Stimulated activated effector memory CD8-positive, alpha-beta T cell treated with anti-CD3 and anti-CD28 coated beads, Interleukin-12 subunit alpha, Interleukin-12 subunit beta, amount 100 ng/mL, for 72 hours (primary cell): ENCODE measurements around the gene NTRK2.

Experiments used
- ATAC-seq: fragments of 150-1000 bp; cut with Tn5 transposase; 2 replicates; pipeline ENCODE4 v1.10.0; 2021
- DNase-seq, 2 donors: peaks; one replicate each; pipeline ENCODE4 v3.0.0; 2021 to 2022; ENCODE audit warnings: low spot score in 2 of 2
- H3K27ac Mint-ChIP-seq: one replicate; pipeline ENCODE4 v1.8.0; 2022; ENCODE audit warnings: mild to moderate bottlenecking, mixed read lengths
- H3K36me3 Mint-ChIP-seq: one replicate; pipeline ENCODE4 v1.8.0; 2022; ENCODE audit warnings: mild to moderate bottlenecking, mixed read lengths
- H3K4me1 Mint-ChIP-seq: one replicate; pipeline ENCODE4 v1.8.0; 2022; ENCODE audit warnings: mixed read lengths
- H3K4me3 Mint-ChIP-seq: one replicate; pipeline ENCODE4 v1.8.0; 2022; ENCODE audit warnings: mild to moderate bottlenecking, mixed read lengths
- H3K9me3 Mint-ChIP-seq: one replicate; pipeline ENCODE4 v1.8.0; 2022; ENCODE audit warnings: mixed read lengths

The NTRK2 gene

DNA sequence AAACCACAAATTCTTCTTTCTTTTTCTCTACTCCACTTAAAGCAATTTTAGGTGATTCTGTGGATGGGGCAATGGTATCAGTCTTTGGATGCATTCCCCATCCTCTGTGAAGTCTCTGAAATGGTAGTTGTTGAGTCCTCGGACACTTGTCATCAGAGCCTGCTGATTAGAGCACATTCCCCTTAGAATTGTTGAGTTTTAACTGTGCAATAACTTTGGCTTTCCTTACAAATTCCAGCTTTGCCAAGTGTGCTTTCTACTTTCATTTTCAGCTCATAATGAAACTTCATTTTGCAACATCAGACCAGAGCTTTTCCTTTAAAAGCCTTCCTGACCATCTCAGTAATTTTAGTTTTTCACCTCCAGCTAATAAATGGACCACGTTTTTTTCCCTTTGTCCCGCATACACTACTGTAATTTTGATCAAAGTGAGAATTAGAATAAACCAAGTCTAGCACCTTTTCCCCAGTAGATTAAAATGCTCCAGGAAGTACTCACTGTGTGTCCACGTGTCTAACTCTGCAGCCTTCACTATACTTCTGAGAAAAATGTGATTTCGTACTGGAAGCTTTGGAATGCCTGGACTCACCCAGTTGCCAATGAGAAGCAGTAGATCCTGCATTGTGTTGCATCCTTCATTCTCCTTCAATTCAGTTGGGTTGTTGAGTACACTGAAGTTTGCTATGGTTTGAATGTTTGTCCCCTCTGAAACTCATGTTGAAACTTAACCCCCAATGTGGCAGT is 135.6 kb downstream of the NTRK2 start:
- H3K4me1 Mint-ChIP-seq: no peaks in the 10 kb centered on the region
- H3K9me3 Mint-ChIP-seq: no peaks in the 10 kb centered on the region
- H3K27ac Mint-ChIP-seq: no peak overlapping the region
- ATAC-seq: no peak
- DNase-seq: no peak
- H3K36me3 Mint-ChIP-seq: no peaks in the 10 kb centered on the region
- H3K4me3 Mint-ChIP-seq: no peak overlapping the region

DNA sequence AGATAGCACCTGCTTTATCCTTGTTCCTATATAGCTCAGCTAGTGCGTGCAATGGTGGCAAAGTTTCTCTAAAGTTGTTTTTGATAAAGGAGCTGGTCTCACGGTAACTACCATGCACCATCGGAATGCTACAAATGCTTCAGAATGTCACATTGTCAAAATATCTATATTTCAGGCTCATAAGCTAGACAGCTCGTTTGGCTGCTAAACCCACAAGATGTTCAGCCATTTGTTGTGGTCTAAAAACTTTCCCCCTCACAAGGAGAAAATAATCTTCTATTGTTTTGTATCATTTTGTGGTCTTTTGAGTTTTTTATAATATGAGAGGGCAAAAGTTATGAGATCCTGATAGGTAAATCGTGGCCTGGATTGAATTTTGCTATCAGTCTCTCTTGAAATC is 137.9 kb downstream of the NTRK2 start:
- no peaks in the 10 kb centered on the region for H3K36me3 Mint-ChIP-seq
- H3K4me1 Mint-ChIP-seq: no peaks in the 10 kb centered on the region
- H3K4me3 Mint-ChIP-seq: no peak overlapping the region

DNA sequence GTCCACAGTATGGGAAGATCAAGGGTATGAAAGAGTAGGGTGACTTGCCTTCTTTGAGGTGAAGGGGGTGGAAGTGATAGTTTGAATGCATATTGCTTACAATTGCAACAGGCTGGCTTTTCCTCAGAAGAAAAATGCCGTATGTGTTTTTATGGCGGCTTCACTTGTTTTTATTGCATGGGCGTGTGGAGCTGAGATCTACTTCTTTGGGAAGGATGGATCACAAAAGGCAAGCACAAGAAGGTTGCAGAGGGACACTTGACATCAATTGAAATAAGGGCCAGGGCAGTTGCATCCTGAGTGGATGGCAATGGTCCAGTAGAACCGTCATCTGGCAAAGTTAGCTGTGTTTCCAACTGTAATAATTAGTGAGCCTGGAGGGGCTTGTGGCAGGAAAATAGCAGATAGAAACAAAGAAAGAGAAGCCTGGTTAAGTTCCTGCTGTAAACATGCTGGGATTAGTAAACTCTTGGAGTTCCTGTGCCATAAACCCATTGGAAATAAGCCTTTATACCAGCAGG is 138.4 kb downstream of the NTRK2 start:
- H3K27ac Mint-ChIP-seq: no peak overlapping the region
- no peak for DNase-seq
- no peaks in the 10 kb centered on the region for H3K4me1 Mint-ChIP-seq
- no peak overlapping the region for H3K4me3 Mint-ChIP-seq
- no peaks in the 10 kb centered on the region for H3K36me3 Mint-ChIP-seq
- no peaks in the 10 kb centered on the region for H3K9me3 Mint-ChIP-seq
- ATAC-seq: no peak

More for the DNA sequence above, 137.9 kb downstream of the NTRK2 start:
- Mint-ChIP-seq H3K27ac (no peak overlapping the region), H3K9me3 (no peaks in the 10 kb centered on the region)
- no peak for DNase-seq
- ATAC-seq: no peak

DNA sequence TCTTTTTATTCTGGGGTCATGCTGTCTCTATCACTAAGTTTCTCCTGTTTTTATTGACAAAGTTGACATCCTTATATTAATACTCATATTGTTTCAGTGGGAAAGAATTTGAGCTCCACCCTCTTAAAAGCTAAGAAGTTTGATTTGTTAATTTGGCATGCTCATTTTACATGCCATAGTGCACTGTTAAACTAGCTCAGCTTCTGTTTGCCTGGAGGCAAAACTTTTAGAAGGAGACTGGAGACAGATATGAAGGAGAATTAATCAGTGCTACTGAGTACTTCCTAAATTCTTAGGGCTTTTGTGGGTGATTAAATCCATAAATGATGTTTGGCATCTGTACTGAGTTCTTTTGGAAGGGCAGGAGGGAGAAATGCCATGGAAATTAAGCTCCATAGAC is 138.9 kb downstream of the NTRK2 start:
- Mint-ChIP-seq H3K36me3 (no peaks in the 10 kb centered on the region), H3K9me3 (no peaks in the 10 kb centered on the region), H3K4me3 (no peak overlapping the region), H3K27ac (no peak overlapping the region), H3K4me1 (no peaks in the 10 kb centered on the region)
- ATAC-seq (no peak), DNase-seq (no peak)

DNA sequence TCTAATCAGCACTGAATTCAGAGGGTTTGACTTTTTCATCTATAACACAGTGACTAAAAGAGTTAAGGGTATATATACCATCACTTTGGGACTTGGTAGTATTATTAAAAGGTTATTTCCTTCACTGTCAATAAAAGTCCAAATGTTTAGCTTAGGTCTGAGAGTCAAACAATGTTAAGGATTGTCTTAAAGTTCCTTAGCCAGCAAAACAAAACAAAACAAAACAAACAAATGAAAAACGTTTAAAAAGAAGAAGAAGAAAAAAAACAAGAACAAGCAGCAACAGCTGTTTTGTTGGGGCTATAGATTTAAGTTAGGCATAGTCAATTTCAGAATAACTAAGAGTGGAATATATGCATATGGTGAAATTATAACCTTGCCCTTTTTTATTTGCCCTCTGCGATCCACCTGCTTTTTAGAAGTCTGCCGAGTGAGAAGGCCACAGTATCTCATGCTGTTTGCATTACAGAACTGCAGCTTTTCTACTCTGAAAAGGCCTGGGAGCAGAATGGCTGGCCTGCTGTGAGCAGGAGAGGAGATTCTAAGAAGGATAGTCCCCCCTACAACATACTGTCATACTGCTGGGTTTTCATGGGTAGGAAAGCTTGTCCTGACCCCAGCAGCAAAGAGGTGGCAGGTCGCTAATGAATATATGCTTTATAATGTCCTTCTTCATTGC is 141.7 kb downstream of the NTRK2 start:
- Mint-ChIP-seq H3K4me1 (no peaks in the 10 kb centered on the region), H3K36me3 (no peaks in the 10 kb centered on the region), H3K27ac (no peak overlapping the region), H3K4me3 (no peak overlapping the region), H3K9me3 (no peaks in the 10 kb centered on the region)
- ATAC-seq (no peak), DNase-seq (no peak)

DNA sequence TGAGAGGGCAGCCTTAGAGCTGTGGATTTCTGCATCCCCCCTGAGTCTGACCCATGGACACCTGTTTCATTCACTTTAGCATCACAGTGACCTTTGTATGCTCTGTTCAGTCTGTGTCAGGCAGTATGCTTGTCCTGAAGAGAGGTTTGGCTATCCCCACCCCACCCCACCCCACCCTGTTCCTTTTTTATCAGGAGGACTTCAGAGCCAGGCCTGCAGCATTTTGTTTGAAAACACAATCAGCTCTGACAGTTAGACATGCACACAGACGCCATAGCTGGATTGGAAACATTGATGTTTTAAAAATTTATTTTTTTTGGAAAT is 142.2 kb downstream of the NTRK2 start:
- DNase-seq (no peak), ATAC-seq (no peak)
- Mint-ChIP-seq H3K36me3 (no peaks in the 10 kb centered on the region), H3K27ac (no peak overlapping the region), H3K4me3 (no peak overlapping the region), H3K4me1 (no peaks in the 10 kb centered on the region), H3K9me3 (no peaks in the 10 kb centered on the region)

DNA sequence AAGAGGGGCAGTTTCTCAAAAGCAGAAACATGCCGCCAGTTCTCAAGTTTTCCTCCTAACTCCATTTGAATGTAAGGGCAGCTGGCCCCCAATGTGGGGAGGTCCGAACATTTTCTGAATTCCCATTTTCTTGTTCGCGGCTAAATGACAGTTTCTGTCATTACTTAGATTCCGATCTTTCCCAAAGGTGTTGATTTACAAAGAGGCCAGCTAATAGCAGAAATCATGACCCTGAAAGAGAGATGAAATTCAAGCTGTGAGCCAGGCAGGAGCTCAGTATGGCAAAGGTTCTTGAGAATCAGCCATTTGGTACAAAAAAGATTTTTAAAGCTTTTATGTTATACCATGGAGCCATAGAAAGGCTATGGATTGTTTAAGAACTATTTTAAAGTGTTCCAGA is 142.8 kb downstream of the NTRK2 start:
- H3K4me1 Mint-ChIP-seq: no peaks in the 10 kb centered on the region

DNA sequence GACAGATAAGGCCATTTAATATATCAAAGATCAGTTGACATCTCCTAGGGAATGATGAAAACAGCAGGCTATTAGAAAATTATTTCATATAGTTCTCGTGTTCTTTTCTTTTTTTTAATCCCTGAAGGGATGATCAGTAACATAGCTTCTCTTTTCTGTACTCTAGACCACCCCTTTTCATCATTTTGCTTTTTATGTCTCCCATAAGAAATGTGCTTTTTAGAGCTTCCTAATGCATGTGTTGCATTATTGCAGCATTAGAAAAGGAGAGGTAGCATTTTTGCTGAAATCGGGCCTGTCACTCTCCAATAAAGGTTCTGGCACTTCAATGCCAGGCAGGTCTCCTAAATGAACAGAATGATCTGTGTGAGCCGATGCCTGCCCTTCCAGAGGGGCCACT is 143.3 kb downstream of the NTRK2 start:
- no peaks in the 10 kb centered on the region for H3K4me1 Mint-ChIP-seq
- no peaks in the 10 kb centered on the region for H3K36me3 Mint-ChIP-seq
- no peaks in the 10 kb centered on the region for H3K9me3 Mint-ChIP-seq
- no peak overlapping the region for H3K27ac Mint-ChIP-seq
- H3K4me3 Mint-ChIP-seq: no peak overlapping the region
- no peak for ATAC-seq
- no peak for DNase-seq

More for the DNA sequence above, 142.8 kb downstream of the NTRK2 start:
- ATAC-seq (no peak), DNase-seq (no peak)
- Mint-ChIP-seq H3K4me3 (no peak overlapping the region), H3K36me3 (no peaks in the 10 kb centered on the region), H3K27ac (no peak overlapping the region), H3K9me3 (no peaks in the 10 kb centered on the region)

DNA sequence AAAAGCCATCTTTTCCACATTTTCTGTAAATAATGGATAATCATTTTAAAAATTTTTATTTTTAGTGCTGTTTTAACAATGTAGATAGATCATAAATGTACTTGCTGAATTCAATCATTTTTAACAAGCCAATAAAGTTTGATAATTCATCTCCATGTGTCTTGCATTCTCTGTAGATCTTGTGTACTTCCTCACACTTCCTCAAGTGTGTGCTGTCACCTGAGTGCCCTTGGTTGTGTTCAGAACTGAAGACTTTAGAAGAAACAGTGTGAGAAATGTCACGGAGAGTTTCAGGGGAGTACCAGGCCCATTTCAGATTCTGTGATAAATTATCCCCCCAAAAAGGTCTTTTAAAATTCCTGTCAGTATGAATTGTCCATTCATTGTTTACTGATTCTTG is 146.0 kb downstream of the NTRK2 start:
- H3K4me1 Mint-ChIP-seq: no peaks in the 10 kb centered on the region
- ATAC-seq: no peak
- H3K9me3 Mint-ChIP-seq: no peaks in the 10 kb centered on the region
- no peak overlapping the region for H3K4me3 Mint-ChIP-seq
- no peaks in the 10 kb centered on the region for H3K36me3 Mint-ChIP-seq
- no peak overlapping the region for H3K27ac Mint-ChIP-seq
- DNase-seq: no peak

DNA sequence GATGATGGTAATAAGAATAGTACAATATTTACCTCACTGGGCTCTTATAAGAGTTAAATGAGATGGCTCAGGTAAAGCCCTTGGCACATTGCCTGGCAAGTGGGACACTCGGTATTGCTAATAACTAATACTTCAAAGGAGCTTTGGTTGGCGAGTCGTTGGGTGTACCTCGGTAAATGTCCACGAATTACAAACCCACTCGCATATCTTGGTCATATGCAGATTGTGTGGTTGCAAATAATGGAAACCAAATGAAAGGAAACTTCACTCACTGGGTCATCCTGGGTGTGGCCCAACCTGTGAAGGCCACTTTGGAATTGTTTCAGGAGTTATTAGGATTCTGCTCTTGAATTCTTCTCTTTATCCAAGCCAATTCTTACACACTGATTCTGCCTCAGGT is 147.5 kb downstream of the NTRK2 start:
- H3K4me1 Mint-ChIP-seq: no peaks in the 10 kb centered on the region
- no peak overlapping the region for H3K4me3 Mint-ChIP-seq
- DNase-seq (no peak), ATAC-seq (no peak)
- no peaks in the 10 kb centered on the region for H3K9me3 Mint-ChIP-seq
- no peak overlapping the region for H3K27ac Mint-ChIP-seq
- no peaks in the 10 kb centered on the region for H3K36me3 Mint-ChIP-seq

DNA sequence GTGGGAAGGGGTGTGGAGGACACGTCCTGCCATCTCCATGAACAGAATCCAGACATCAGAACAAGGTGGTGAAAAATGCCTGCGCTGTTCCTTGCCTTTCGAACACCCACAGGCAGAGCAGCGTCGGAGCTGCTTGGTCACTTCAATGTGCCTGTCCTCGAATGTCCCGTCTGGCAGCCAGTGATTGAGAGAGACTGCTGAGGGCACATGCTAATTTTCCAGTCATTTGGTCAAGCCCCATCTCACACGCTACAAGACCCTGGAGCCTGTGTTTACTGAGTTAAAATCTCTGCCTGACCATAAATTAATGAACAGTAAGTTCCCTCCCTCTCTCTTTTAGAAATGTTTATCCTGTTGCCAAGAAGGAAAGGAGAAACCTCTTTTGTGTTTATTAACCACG is 149.3 kb downstream of the NTRK2 start:
- Mint-ChIP-seq H3K36me3 (no peaks in the 10 kb centered on the region), H3K4me1 (no peaks in the 10 kb centered on the region), H3K27ac (no peak overlapping the region), H3K9me3 (no peaks in the 10 kb centered on the region), H3K4me3 (no peak overlapping the region)
- ATAC-seq (no peak), DNase-seq (no peak)

DNA sequence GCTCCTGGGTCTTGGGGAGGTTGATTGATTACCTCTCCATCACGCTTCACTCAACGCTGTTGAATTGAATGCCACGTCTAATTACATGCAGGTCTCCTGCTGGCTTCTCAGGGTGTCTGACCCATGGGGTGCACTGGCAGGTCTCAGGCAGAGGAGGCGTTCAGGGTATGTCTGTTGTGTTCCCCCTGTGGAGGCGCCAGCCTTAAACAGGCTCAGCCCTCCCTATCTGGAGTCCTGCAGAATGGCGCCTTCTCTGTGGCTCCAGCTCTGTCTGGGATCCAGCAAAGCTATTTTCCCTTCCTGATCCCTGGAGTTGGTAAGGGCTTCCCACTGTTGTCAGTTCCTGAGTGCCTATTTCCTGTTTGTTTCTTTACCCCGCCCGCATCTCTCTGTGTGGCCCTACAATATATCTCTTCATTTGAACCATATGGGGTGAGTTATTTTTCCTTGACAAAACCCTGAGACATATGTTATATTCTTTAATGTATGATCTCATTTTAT is 150.0 kb downstream of the NTRK2 start:
- DNase-seq (no peak), ATAC-seq (no peak)
- Mint-ChIP-seq H3K9me3 (no peaks in the 10 kb centered on the region), H3K27ac (no peak overlapping the region), H3K4me1 (no peaks in the 10 kb centered on the region), H3K36me3 (no peaks in the 10 kb centered on the region), H3K4me3 (no peak overlapping the region)

DNA sequence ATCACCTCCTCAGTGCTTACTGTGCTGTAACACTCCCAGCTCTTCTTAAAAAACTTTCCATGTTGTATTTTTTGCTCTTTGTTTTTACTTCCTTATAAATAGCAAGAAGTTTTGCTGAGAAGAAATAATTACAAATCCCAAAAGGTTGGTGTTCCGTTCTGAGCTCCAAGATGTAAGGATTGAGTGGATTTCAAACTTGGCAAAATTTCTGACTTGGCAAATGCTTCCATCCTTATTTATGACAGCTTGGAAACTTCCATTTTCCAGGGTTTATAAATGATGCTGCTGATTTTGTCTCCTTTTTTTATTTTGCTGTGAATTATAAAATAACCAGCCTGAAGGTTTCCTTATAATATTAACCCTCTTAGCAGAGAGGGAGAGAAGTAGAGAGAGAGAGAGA is 151.9 kb downstream of the NTRK2 start:
- DNase-seq: no peak
- H3K4me1 Mint-ChIP-seq: no peaks in the 10 kb centered on the region
- no peak for ATAC-seq
- no peaks in the 10 kb centered on the region for H3K36me3 Mint-ChIP-seq
- no peak overlapping the region for H3K27ac Mint-ChIP-seq
- H3K9me3 Mint-ChIP-seq: no peaks in the 10 kb centered on the region
- H3K4me3 Mint-ChIP-seq: no peak overlapping the region

DNA sequence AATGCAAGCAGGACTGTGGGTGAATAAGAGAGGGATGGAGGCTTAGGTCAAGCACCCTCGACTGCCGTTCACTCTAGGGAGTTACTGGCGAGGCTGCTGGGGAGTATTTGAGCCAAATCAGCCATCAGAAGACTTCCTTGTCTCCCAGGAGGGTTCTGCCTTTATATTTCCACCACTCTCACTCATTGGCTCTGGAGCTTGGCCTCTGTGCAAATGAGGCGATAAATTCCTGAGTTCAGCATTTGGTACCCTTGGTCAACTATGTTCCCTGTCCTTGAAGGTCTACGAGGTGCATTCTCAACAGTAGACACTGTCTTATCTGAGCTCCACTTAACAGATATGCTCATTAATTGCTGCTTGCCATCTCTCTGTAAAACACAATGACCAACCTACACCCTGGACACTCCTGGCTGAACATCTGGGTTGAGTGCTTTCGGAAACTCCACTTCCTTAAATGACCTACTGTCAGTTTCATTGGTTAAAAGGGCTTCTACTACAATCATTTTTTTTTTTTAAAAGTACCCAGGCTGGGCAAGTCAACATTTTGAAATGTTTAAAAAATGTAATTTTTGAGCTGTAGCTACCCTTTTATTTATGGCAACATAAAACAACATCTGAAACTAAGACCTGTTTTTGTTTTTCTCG is 153.2 kb downstream of the NTRK2 start:
- Mint-ChIP-seq H3K9me3 (no peaks in the 10 kb centered on the region), H3K4me3 (no peak overlapping the region), H3K27ac (no peak overlapping the region), H3K36me3 (no peaks in the 10 kb centered on the region), H3K4me1 (no peaks in the 10 kb centered on the region)
- ATAC-seq (no peak), DNase-seq (no peak)

DNA sequence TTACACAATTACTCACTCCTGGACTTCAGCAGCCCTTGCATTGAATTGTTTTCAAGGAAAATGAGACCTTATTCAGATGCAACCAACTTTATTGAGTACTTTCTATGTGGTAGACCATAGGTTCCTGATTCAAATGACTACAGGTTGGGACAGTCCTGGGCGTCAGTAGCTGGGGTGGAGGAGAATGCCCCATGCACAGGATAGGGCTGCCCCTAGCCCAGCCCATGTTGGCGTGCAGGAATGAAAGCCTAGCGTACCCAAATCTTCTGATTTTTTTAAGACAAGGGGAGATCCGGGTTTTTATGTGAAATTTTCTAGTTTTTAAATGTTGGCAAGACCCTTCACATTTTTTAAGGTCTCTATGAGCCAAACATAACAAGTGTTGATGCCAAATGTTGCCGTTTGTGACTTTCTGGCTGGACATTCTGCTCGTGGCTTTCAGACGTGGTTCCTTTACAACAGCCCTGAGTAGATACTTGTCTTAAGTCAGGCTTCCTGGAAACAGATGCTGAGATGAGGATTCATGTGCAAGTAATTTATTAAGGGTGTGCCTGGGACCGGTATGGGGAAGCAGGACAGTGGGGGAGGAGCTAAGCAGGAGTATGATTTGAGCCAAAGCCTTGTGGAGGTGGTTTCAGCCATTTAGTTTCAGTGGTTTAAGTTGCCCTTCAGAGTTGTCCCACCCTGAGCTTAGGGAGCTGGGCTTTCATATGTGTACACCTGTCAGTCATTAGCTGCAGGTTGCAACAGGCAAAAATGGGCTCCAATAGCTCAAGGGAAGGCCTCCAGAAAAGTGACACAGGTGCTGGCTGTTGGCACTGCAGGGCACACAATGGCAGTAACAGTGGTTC is 154.1 kb downstream of the NTRK2 start:
- Mint-ChIP-seq H3K36me3 (no peaks in the 10 kb centered on the region), H3K9me3 (no peaks in the 10 kb centered on the region), H3K27ac (no peak overlapping the region), H3K4me1 (no peaks in the 10 kb centered on the region), H3K4me3 (no peak overlapping the region)
- DNase-seq (no peak), ATAC-seq (no peak)
